PC-3 (cell line): ENCODE results near the gene TRAIP.

Experiments used
- EZH2 ChIP-seq: fragments of 300-600 bp; sonication (generic); IDR thresholded peaks from one replicate; pipeline ENCODE4 v1.6.1; 2017; ENCODE audit warnings: antibody characterized with exemption, mild to moderate bottlenecking, low read length; ENCODE audit not compliant: unreplicated experiment
- EZH2phosphoT487 ChIP-seq: fragments of 300-600 bp; sonication (generic); IDR thresholded peaks from 2 replicates; pipeline ENCODE4 v1.6.1; 2018; ENCODE audit warnings: mild to moderate bottlenecking, antibody characterized with exemption, low read length, borderline replicate concordance
- TF ChIP-seq, protein P1 (sequence below): fragments of 300-600 bp; sonication (generic); conservative IDR thresholded peaks from 2 replicates; pipeline ENCODE4 v1.5.1; 2017; ENCODE audit warnings: antibody characterized with exemption, low read depth, mild to moderate bottlenecking, low read length

GRCh38 chr3:49869525-49870126, 13.3 kb upstream of the TRAIP start, which contains the start of gene CAMKV:
- TF ChIP-seq, protein P1, sequence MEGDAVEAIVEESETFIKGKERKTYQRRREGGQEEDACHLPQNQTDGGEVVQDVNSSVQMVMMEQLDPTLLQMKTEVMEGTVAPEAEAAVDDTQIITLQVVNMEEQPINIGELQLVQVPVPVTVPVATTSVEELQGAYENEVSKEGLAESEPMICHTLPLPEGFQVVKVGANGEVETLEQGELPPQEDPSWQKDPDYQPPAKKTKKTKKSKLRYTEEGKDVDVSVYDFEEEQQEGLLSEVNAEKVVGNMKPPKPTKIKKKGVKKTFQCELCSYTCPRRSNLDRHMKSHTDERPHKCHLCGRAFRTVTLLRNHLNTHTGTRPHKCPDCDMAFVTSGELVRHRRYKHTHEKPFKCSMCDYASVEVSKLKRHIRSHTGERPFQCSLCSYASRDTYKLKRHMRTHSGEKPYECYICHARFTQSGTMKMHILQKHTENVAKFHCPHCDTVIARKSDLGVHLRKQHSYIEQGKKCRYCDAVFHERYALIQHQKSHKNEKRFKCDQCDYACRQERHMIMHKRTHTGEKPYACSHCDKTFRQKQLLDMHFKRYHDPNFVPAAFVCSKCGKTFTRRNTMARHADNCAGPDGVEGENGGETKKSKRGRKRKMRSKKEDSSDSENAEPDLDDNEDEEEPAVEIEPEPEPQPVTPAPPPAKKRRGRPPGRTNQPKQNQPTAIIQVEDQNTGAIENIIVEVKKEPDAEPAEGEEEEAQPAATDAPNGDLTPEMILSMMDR, result no peak
- TF ChIP-seq EZH2 (no peak), EZH2phosphoT487 (no peak)
